HUES64 (cell line): ENCODE data around the gene NTM.

Experiments
- H3K27ac ChIP-seq: 2 replicates; pipeline ENCODE4 v1.7.0; 2013; ENCODE audit warnings: low read depth, low read length, inconsistent platforms
- H3K27me3 ChIP-seq: 2 replicates; pipeline ENCODE4 v1.6.1; 2013; ENCODE audit warnings: mild to moderate bottlenecking, low read length; ENCODE audit not compliant: insufficient read depth
- H3K36me3 ChIP-seq: 2 replicates; pipeline ENCODE4 v1.6.1; 2013; ENCODE audit warnings: mild to moderate bottlenecking, low read length; ENCODE audit not compliant: insufficient read depth
- H3K4me1 ChIP-seq: 2 replicates; pipeline ENCODE4 v1.6.1; 2013; ENCODE audit warnings: mild to moderate bottlenecking, low read length, moderate library complexity; ENCODE audit not compliant: insufficient read depth
- H3K4me3 ChIP-seq: 2 replicates; pipeline ENCODE4 v1.5.1; 2013; ENCODE audit warnings: mild to moderate bottlenecking, low read length, moderate library complexity
- H3K9ac ChIP-seq: 2 replicates; pipeline ENCODE4 v1.6.1; 2013; ENCODE audit warnings: mild to moderate bottlenecking, low read depth, low read length
- H3K9me3 ChIP-seq: 2 replicates; pipeline ENCODE4 v1.6.1; 2013; ENCODE audit warnings: low read depth, low read length; ENCODE audit not compliant: insufficient read depth
- WGBS: fragments of 150-250, 120-280 bp; methylation state at CpG from one replicate; pipeline ENCODE4 v1.1.7; 2013; ENCODE audit warnings: missing lambda C conversion rate; 5-methylcytosine and 5-hydroxymethylcytosine counted together

NTM gene

GRCh38 chr11:132022285-132022684 is 651.9 kb downstream of the NTM start:
- WGBS = 93% methylated on average over 5 of the region's 5 CpGs

GRCh38 chr11:132022733-132023478 is 652.5 kb downstream of the NTM start:
- H3K36me3 ChIP-seq = no peaks in the 10 kb centered on the region
- no peaks in the 10 kb centered on the region for H3K9me3 ChIP-seq
- no peak overlapping the region for H3K4me3 ChIP-seq
- no peak overlapping the region for H3K27ac ChIP-seq
- peaks cover 6% of the 10 kb centered on the region; the same call in 1 of the 2 replicates for H3K4me1 ChIP-seq
- no peaks in the 10 kb centered on the region for H3K27me3 ChIP-seq
- WGBS = 87% methylated on average over 6 of the region's 6 CpGs
- no peak overlapping the region for H3K9ac ChIP-seq

More at GRCh38 chr11:132022285-132022684, 651.9 kb downstream of the NTM start:
- H3K4me3 ChIP-seq = no peak overlapping the region
- no peaks in the 10 kb centered on the region for H3K9me3 ChIP-seq
- no peak overlapping the region for H3K27ac ChIP-seq
- H3K9ac ChIP-seq = no peak overlapping the region
- no peaks in the 10 kb centered on the region for H3K36me3 ChIP-seq
- H3K27me3 ChIP-seq = no peaks in the 10 kb centered on the region
- H3K4me1 ChIP-seq = peaks cover 6% of the 10 kb centered on the region; the same call in 1 of the 2 replicates

- Histone ChIP-seq H3K27me3 (no peaks in the 10 kb centered on the region), H3K4me1 (peaks cover 10% of the 10 kb centered on the region), H3K27ac (no peak overlapping the region), H3K9ac (no peak overlapping the region), H3K9me3 (no peaks in the 10 kb centered on the region), H3K4me3 (no peak overlapping the region), H3K36me3 (no peaks in the 10 kb centered on the region)
- 80% methylated on average over 8 of the region's 8 CpGs for WGBS
Measured at GRCh38 chr11:132024587-132025295, 654.3 kb downstream of the NTM start.

GRCh38 chr11:132026746-132027145 is 656.3 kb downstream of the NTM start:
- Histone ChIP-seq H3K27me3 (no peaks in the 10 kb centered on the region), H3K4me1 (peaks cover 10% of the 10 kb centered on the region), H3K27ac (no peak overlapping the region), H3K36me3 (no peaks in the 10 kb centered on the region), H3K4me3 (no peak overlapping the region), H3K9ac (no peak overlapping the region), H3K9me3 (no peaks in the 10 kb centered on the region)
- 95% methylated on average over 3 of the region's 3 CpGs for WGBS

GRCh38 chr11:132028380-132029240 is 658.2 kb downstream of the NTM start:
- Histone ChIP-seq H3K27me3 (no peaks in the 10 kb centered on the region), H3K27ac (no peak overlapping the region), H3K4me3 (no peak overlapping the region), H3K9me3 (no peaks in the 10 kb centered on the region), H3K9ac (no peak overlapping the region), H3K4me1 (peaks cover 10% of the 10 kb centered on the region), H3K36me3 (no peaks in the 10 kb centered on the region)
- 86% methylated on average over 4 of the region's 4 CpGs for WGBS

- Histone ChIP-seq H3K27me3 (no peaks in the 10 kb centered on the region), H3K4me1 (peaks cover 10% of the 10 kb centered on the region), H3K9ac (no peak overlapping the region), H3K27ac (no peak overlapping the region), H3K36me3 (no peaks in the 10 kb centered on the region), H3K9me3 (no peaks in the 10 kb centered on the region), H3K4me3 (no peak overlapping the region)
- 94% methylated on average over 3 of the region's 3 CpGs for WGBS
Measured at GRCh38 chr11:132030896-132031295, 660.5 kb downstream of the NTM start.

GRCh38 chr11:132032555-132032954 is 662.1 kb downstream of the NTM start:
- WGBS = 90% methylated on average over 2 of the region's 2 CpGs
- no peaks in the 10 kb centered on the region for H3K36me3 ChIP-seq
- H3K9ac ChIP-seq = no peak overlapping the region
- H3K4me3 ChIP-seq = no peak overlapping the region
- no peaks in the 10 kb centered on the region for H3K27me3 ChIP-seq
- peaks cover 13% of the 10 kb centered on the region for H3K4me1 ChIP-seq
- H3K27ac ChIP-seq = no peak overlapping the region
- H3K9me3 ChIP-seq = no peaks in the 10 kb centered on the region

- H3K9ac ChIP-seq = no peak overlapping the region
- 91% methylated on average over 4 of the region's 4 CpGs for WGBS
- no peaks in the 10 kb centered on the region for H3K36me3 ChIP-seq
- H3K9me3 ChIP-seq = no peaks in the 10 kb centered on the region
- H3K27me3 ChIP-seq = no peaks in the 10 kb centered on the region
- H3K4me3 ChIP-seq = no peak overlapping the region
- peaks cover 18% of the 10 kb centered on the region for H3K4me1 ChIP-seq
- H3K27ac ChIP-seq = no peak overlapping the region
Measured at GRCh38 chr11:132033051-132033450, 662.6 kb downstream of the NTM start.

- no peak overlapping the region for H3K9ac ChIP-seq
- peaks cover 17% of the 10 kb centered on the region for H3K4me1 ChIP-seq
- no peaks in the 10 kb centered on the region for H3K27me3 ChIP-seq
- H3K4me3 ChIP-seq = no peak overlapping the region
- H3K36me3 ChIP-seq = no peaks in the 10 kb centered on the region
- 99% methylated on average over 4 of the region's 4 CpGs for WGBS
- H3K27ac ChIP-seq = no peak overlapping the region
- no peaks in the 10 kb centered on the region for H3K9me3 ChIP-seq
Measured at GRCh38 chr11:132035228-132035627, 664.8 kb downstream of the NTM start.

- no peaks in the 10 kb centered on the region for H3K36me3 ChIP-seq
- no peaks in the 10 kb centered on the region for H3K9me3 ChIP-seq
- H3K27me3 ChIP-seq = no peaks in the 10 kb centered on the region
- H3K27ac ChIP-seq = no peak overlapping the region
- H3K4me1 ChIP-seq = peaks cover 17% of the 10 kb centered on the region
- H3K4me3 ChIP-seq = no peak overlapping the region
- WGBS = 89% methylated on average over 4 of the region's 4 CpGs
- H3K9ac ChIP-seq = no peak overlapping the region
Measured at GRCh38 chr11:132035766-132036165, 665.4 kb downstream of the NTM start.

GRCh38 chr11:132036220-132036619 is 665.8 kb downstream of the NTM start:
- 97% methylated on average over 2 of the region's 2 CpGs for WGBS
- Histone ChIP-seq H3K27me3 (no peaks in the 10 kb centered on the region), H3K27ac (no peak overlapping the region), H3K4me1 (peaks cover 17% of the 10 kb centered on the region), H3K4me3 (no peak overlapping the region), H3K36me3 (no peaks in the 10 kb centered on the region), H3K9ac (no peak overlapping the region), H3K9me3 (no peaks in the 10 kb centered on the region)
